Activated CD8-positive, alpha-beta memory T cell treated with anti-CD3 and anti-CD28 coated beads, Interleukin-2, amount 10 ng/mL, durations not matched to agents 7 days and 5 days (primary cell): Measurements from ENCODE around the gene MRPS27. TPM values are rescaled to one million over a fixed set of nuclear protein-coding genes. Genes with fewer than 3 reads are reported as not detected.

Experiments
- microRNA-seq: library from miRNA; unstranded; fragments of <30 nt; microRNA quantifications from one replicate; pipeline ENCODE4 v1.2.0, GENCODE V29; 2022
- total RNA-seq, 2 experiments: library from RNA; stranded (reverse); gene quantifications; one replicate each; pipeline ENCODE4 v1.2.3, GENCODE V29; 2021

Gene MRPS27
- total RNA-seq, 2 experiments from 2014 or later = 45.5 to 52.6 TPM

Small RNA genes lying within 50 kb of the gene (microRNA-seq; reads per million reads assigned to microRNA genes)
- gene MIR4803 = not detected

Other genes with a start within 250 kb of the MRPS27 start
- under 1 TPM; 0.03 to 0.54 TPM for gene MAP1B, start 212.8 kb downstream of the MRPS27 start, total RNA-seq
- gene PTCD2, start 133 bp upstream of the MRPS27 start, total RNA-seq = 10 to 100 TPM; 10.2 to 10.6 TPM
- gene ZNF366, start 187.2 kb upstream of the MRPS27 start, total RNA-seq = not detected